ENCODE results near the gene PTPN4.

Gene PTPN4

GRCh38 chr2:119732601-119733164 is 27.0 kb upstream of the PTPN4 start:
- no peak for DNase-seq

- no peak for DNase-seq
Measured at GRCh38 chr2:119734047-119734446, 25.7 kb upstream of the PTPN4 start.

GRCh38 chr2:119735565-119735964 is 24.2 kb upstream of the PTPN4 start:
- DNase-seq = no peak

- no peak for DNase-seq
Measured at GRCh38 chr2:119736021-119736420, 23.7 kb upstream of the PTPN4 start.

GRCh38 chr2:119739580-119740255 is 20.0 kb upstream of the PTPN4 start:
- no peak for DNase-seq

GRCh38 chr2:119741001-119741400 is 18.7 kb upstream of the PTPN4 start:
- DNase-seq = no peak

GRCh38 chr2:119741868-119742267 is 17.9 kb upstream of the PTPN4 start:
- DNase-seq = no peak

GRCh38 chr2:119744335-119744939 is 15.3 kb upstream of the PTPN4 start:
- DNase-seq = no peak

GRCh38 chr2:119745566-119745965 is 14.2 kb upstream of the PTPN4 start:
- DNase-seq = no peak

- no peak for DNase-seq
Measured at GRCh38 chr2:119746836-119747686, 12.7 kb upstream of the PTPN4 start.

- DNase-seq = no peak
Measured at GRCh38 chr2:119748135-119748534, 11.6 kb upstream of the PTPN4 start.

GRCh38 chr2:119749477-119750012 is 10.2 kb upstream of the PTPN4 start:
- DNase-seq = no peak

- DNase-seq = no peak
Measured at GRCh38 chr2:119751706-119752105, 8.0 kb upstream of the PTPN4 start.

- no peak for DNase-seq
Measured at GRCh38 chr2:119753041-119753929, 6.4 kb upstream of the PTPN4 start.

- DNase-seq = no peak
Measured at GRCh38 chr2:119753930-119754321, 5.8 kb upstream of the PTPN4 start.

GRCh38 chr2:119755906-119756305 is 3.8 kb upstream of the PTPN4 start:
- DNase-seq = no peak

- DNase-seq = peak; percentile 43
Measured at GRCh38 chr2:119756837-119757236, 2.9 kb upstream of the PTPN4 start.

GRCh38 chr2:119758881-119759450 is 756 bp upstream of the PTPN4 start:
- DNase-seq = no peak

GRCh38 chr2:119760237-119760955 is 674 bp downstream of the PTPN4 start:
- no peak for DNase-seq

GRCh38 chr2:119760956-119761275 is 1.2 kb downstream of the PTPN4 start:
- DNase-seq = no peak

- no peak for DNase-seq
Measured at GRCh38 chr2:119764832-119765231, 5.1 kb downstream of the PTPN4 start.

All from activated naive CD4-positive, alpha-beta T cell treated with anti-CD3 and anti-CD28 coated beads, Interleukin-2, amount 50 U/mL, for 16 hours (primary cell).